IPS-NIHi7 (cell line): ENCODE measurements around the gene GLCE.

Experiments used
- DNase-seq: peaks from one replicate; pipeline ENCODE4 v3.0.0; 2012; ENCODE audit warnings: mixed read lengths; ENCODE audit errors: extremely low spot score

Gene GLCE

DNA sequence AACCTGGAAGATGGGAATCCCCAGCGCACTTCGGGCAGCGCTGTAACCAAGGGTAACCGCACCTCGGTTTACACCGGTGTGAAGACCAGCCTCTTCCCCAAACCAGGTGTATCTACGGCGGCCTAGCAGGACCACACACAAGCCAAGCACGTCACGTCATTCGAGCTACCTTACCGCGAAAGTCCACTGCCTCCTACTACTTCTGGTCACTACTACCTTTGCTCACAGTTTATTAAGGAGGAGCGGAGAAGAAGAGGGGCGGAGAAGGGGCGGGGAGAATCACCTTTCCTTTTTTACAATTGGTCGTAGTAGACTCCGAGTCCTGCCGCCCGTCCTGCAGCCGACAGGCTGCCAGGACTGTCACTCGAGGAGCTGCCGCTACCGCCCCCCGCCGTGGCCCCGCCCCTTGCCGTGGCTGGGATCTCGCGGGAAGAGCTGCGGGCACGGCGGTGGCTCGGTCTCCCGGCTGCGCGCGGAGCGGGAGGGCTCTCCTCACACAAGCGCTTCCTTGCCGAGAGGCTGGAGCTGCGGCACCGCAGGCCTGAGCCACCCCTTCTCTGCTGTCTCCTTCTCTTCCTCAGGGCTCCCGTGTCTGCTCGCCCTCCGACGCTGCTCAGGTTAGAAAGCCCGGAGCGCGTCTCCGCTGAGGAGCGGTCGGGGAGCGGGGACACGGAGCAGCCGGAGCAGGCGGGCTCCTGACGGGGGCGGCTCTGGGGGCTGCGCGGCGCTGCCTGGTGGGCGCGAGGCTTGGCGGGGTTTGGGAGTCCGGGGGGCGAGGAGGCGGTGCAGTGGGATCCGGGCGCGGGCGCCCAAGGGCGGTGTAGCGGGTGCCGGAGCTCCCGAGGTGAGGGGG is at the start of gene GLCE:
Gene GLCE (plus strand): TSS at position 495 of the 853 bp plus-strand sequence. CDS start 95,172 bp downstream, outside the sequence.
- peak; percentile 100 for DNase-seq

DNA sequence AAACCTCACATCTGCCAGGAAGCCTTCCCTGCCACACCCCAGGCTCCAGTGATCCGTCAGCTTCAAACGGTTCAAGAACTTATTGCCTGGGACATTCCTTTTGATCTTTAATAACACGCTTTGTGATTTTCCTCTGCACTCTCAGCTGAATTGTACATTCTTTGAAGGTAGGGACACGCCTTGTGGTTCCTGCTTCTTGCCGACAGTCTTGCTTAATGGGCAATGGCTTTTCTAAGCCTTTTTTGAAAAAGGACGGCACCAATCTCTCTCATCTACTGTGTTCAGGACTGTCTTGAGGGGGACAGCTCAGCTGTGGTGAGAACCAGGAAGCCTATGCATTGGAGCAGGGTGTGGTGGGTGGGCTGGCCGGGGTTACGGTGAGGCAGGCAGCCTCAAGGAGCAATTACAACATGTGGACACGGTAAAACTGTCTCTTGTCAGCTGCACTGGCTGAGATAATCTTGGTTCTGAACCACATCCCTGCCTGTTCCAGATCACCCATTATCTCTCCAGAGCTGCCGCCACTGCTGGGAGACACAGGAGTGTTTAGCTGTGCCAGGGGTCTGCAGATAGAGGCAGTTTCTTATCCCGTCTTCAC is 46.0 kb upstream of the GLCE start:
- no peak for DNase-seq

DNA sequence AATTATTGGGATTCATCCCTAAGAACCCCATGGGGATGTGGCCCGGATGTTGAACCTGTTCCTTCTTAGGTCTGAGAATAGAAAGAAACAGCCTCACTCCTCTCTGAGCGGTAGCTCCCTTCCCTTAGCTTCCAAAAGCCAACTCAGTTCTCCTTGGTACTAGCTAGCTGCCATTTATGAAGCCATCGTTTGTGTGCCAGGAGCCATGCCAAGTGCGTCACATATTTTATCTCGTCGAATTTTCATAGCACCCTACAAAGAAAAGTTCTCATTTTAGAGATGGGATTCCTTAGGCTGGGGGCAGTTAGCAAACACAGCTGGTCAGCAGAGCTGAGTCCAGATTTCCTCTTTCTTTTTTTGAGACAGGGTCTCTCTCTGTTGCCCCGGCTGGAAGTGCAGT is 45.4 kb upstream of the GLCE start:
- no peak for DNase-seq

DNA sequence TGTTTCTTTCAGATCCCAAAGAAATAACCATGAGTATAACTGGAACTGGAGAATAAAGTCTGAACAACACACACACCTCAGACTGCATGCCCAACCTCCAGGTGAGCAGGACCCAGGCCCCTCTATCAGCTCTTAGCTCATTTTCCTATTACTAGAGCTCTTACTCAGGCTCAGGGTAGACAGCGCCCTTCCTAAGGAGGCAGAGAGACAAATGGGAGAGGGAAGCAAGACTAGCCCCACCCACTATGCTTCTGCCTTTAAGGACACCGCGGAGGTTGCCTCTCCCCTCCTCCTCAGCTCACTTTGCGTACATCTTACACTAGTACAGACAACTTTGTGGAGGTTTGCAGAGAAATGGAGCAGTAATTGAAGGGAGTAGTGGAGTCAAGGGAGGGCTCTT is 44.0 kb upstream of the GLCE start:
- DNase-seq, result peak; percentile 63

- peak; percentile 62 for DNase-seq
Observed at GRCh38 chr15:69117431-69117871, 43.0 kb upstream of the GLCE start.

- DNase-seq, result no peak
Observed at GRCh38 chr15:69118089-69118488, 42.3 kb upstream of the GLCE start.

- no peak for DNase-seq
Observed at GRCh38 chr15:69119001-69119400, 41.4 kb upstream of the GLCE start.

DNA sequence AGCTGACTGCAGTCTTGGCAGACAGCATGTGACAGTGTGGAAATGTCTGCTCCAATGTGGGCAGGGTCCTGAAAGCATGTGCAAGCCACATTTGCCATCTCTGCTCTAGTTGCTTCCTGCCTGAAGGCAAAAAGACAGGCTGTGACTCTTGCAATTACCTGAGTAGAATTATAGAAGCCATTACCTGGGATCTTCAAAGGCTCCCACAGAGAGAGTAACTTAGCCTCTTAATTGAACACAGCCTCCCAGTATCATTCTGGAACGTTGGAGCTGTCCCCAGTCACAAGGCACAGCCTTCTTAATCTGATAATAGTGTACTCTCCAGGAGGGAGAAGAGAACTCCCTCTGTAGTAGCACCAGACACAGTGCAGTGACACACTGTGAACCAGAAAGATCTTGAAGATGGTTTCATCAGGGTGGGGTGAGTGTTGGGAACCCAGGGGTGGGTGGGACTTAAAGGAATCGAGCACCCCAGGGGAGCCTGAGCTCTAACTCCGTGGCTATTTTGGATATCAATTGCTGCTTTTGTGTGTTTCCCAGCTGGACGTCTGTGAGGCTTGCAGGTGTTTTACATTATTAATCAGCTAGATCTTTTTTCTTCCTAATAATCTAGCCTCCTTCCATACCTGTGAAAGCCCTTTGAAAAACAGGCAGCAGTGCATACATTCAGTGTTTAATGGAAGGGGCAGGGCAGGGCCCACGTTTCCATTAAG is 40.6 kb upstream of the GLCE start:
- no peak for DNase-seq

GRCh38 chr15:69120732-69121131 is 39.7 kb upstream of the GLCE start:
- DNase-seq, result no peak

GRCh38 chr15:69121198-69121828 is 39.1 kb upstream of the GLCE start:
- DNase-seq, result no peak

GRCh38 chr15:69125236-69125635 is 35.2 kb upstream of the GLCE start:
- DNase-seq, result no peak

- DNase-seq, result no peak
Observed at GRCh38 chr15:69126054-69126469, 34.4 kb upstream of the GLCE start.

DNA sequence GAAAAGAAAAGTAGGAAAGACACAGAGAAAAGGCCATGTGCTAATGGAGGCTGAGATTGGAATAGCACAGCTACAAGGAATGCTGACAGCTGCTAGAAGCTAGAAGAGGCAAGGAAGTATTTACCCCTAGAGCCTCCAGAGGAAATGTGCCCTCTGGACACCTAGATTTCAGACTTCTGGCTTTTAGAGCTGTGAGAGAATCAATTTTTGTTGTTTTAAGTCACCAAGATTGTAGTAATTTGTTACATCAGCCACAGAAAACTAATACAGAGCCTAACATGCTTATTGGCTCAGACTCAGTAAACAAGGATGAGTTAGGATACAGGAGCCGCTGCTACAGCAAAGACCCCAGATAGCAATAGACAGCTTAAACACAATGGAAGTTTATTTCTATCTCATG is 33.1 kb upstream of the GLCE start:
- no peak for DNase-seq

GRCh38 chr15:69128667-69129311 is 31.6 kb upstream of the GLCE start:
- no peak for DNase-seq

DNA sequence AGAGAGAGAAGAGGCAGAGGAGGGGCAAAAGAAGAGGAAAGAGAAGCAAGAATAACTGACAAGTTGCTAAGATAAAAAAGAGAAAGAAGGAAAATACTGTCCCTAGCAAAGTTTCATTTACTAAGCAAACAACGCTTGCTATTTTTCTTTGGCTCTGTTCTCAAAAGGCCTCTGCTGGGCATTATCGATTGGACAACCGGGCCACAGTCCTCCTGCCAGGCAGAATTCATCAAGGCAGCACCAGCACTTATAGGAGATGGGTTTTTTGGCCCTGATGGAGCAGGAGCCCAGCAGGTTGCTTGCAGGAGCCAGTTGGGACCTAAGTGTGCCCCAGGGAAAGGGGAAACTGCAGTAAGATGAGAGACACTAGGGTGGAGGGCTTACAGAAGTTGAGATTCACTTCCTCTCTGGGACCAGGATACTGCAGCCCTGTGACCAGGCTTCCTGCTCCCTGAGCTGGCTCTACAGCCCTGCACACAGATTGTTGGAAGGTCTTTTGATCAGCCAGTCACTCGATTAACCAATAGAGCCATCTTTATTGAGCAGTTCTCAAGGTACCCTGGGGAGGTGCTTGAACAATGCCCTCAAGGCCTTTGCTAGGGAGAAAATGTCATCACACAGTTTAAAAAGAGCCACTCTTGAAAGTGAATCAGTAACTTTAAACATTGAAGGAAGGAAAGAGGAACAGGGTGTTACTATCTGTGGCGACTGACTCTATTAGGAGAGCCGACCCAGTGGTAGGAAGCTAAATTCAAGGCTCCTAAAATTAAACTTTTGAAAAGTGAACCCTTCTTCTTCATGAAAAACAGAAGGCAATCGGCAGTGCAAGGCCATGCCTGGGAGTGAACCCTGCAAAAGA is 28.8 kb upstream of the GLCE start:
- DNase-seq, result no peak

GRCh38 chr15:69132430-69132829 is 28.0 kb upstream of the GLCE start:
- no peak for DNase-seq

- no peak for DNase-seq
Observed at GRCh38 chr15:69132977-69133861, 27.2 kb upstream of the GLCE start.

GRCh38 chr15:69133862-69134519 is 26.4 kb upstream of the GLCE start:
- DNase-seq, result no peak

- DNase-seq, result no peak
Observed at GRCh38 chr15:69134791-69135190, 25.6 kb upstream of the GLCE start.
